H1 (cell line): ENCODE data around the gene TNRC6A. TPM values are rescaled to one million over a fixed set of nuclear protein-coding genes. Genes with fewer than 3 reads are reported as not detected.

Source experiments
- ASH2L ChIP-seq: fragments of 200-600, 300-600 bp; sonication (generic); IDR thresholded peaks from one replicate; pipeline ENCODE4 v1.7.1; 2017; ENCODE audit warnings: low read length
- CBX8 ChIP-seq: fragments of 300-800, 300-1000 bp; sonication (generic); IDR thresholded peaks from 2 replicates; pipeline ENCODE4 v1.7.1; 2016; ENCODE audit warnings: low read depth, low read length, borderline replicate concordance
- CHD7 ChIP-seq: fragments of 300-600 bp; sonication (generic); IDR thresholded peaks from 2 replicates; pipeline ENCODE4 v1.7.1; 2012; ENCODE audit warnings: low read length, moderate library complexity, mild to moderate bottlenecking, inconsistent platforms; ENCODE audit not compliant: insufficient replicate concordance
- NRF1 ChIP-seq: IDR thresholded peaks from 2 replicates; pipeline ENCODE4 v1.6.1; 2011; ENCODE audit warnings: mild to moderate bottlenecking, low read depth, low read length, improper control_type of control experiment
- POLR2AphosphoS5 ChIP-seq: IDR thresholded peaks from 2 replicates; pipeline ENCODE4 v1.6.1; 2011; ENCODE audit warnings: low read depth, low read length
- SAP30 ChIP-seq: fragments of 300-600 bp; sonication (generic); IDR thresholded peaks from 2 replicates; pipeline ENCODE4 v1.7.1; 2012; ENCODE audit warnings: low read length, moderate library complexity, mild to moderate bottlenecking, inconsistent platforms; ENCODE audit not compliant: insufficient read depth, insufficient replicate concordance
- TBP ChIP-seq: IDR thresholded peaks from 2 replicates; pipeline ENCODE4 v1.6.1; 2011; ENCODE audit warnings: low read depth, low read length, improper control_type of control experiment
- USF2 ChIP-seq: IDR thresholded peaks from 2 replicates; pipeline ENCODE4 v1.6.1; 2011; ENCODE audit warnings: low read length, improper control_type of control experiment
- polyA plus RNA-seq, 7 experiments: library from polyadenylated mRNA; depleted of rRNA in 3 of 7; stranded (reverse) in 5 of 7; unstranded in 2 of 7; fragments of >200 nt in 5 of 7; fragments of 200-250 nt in 2 of 7; gene quantifications; 1 replicate in 5 of 7; 2 replicates in 1 of 7; 4 replicates in 1 of 7; pipeline versions ENCODE4 v1.2.1 to v1.2.3, GENCODE V29; 2011 to 2013; ENCODE audit warnings: missing spikeins in 2 of 7, mixed read lengths in 2 of 7
- total RNA-seq: library from RNA; stranded (reverse); fragmentation: NEBNext Ultra II Directional; extraction: Animal tissue kit (Norgen Biotek cat#: 25700); gene quantifications from 2 replicates; pipeline ENCODE4 v1.2.1, GENCODE V29; 2021

TNRC6A gene
- total and polyA plus RNA-seq, 2 of the 8 experiments (the other 6 are each of a cell fraction or from before 2014, with no cell fraction given): 67.6 to 103 TPM

GRCh38 chr16:24801761-24802302 is 72.4 kb downstream of the TNRC6A start (continued):
- TF ChIP-seq CHD7: no peak
- no peak for TF ChIP-seq ASH2L
- no peak for TF ChIP-seq TBP
- TF ChIP-seq CBX8: no peak
- TF ChIP-seq POLR2AphosphoS5: no peak
- no peak for TF ChIP-seq USF2
- TF ChIP-seq SAP30: no peak
- TF ChIP-seq NRF1: no peak
